ENCODE measurements around the gene PICALM.
"Not testable (repeated sequence)": the region's sequence is repeated elsewhere in the genome, so short reads cannot be mapped to it uniquely, and the experiment has no call there.

Gene PICALM

GRCh38 chr11:85953491-85954143, 115.3 kb downstream of the PICALM start:
- TF ChIP-seq CTCF (conservative IDR thresholded peaks at IDR 0.05) = no peak
- no peak overlapping the region for H3K27ac ChIP-seq

- H3K27ac ChIP-seq = not testable (repeated sequence)
These were observed 116.8 kb downstream of the PICALM start for GRCh38 chr11:85952108-85952485.

- TF ChIP-seq CTCF (conservative IDR thresholded peaks at IDR 0.05) = no peak
- no peak overlapping the region for H3K27ac ChIP-seq
These were observed 117.3 kb downstream of the PICALM start for GRCh38 chr11:85951428-85952107.

- TF ChIP-seq CTCF (conservative IDR thresholded peaks at IDR 0.05) = no peak
These were observed 117.9 kb downstream of the PICALM start for GRCh38 chr11:85951049-85951405.

GRCh38 chr11:85950317-85951048, 118.4 kb downstream of the PICALM start:
- H3K27ac ChIP-seq = no peak overlapping the region

More at GRCh38 chr11:85951049-85951405, 117.9 kb downstream of the PICALM start:
- H3K27ac ChIP-seq = no peak overlapping the region

GRCh38 chr11:85949798-85950197, 119.1 kb downstream of the PICALM start:
- TF ChIP-seq CTCF (conservative IDR thresholded peaks at IDR 0.05) = no peak
- H3K27ac ChIP-seq = no peak overlapping the region

More at GRCh38 chr11:85950317-85951048, 118.4 kb downstream of the PICALM start:
- no peak for TF ChIP-seq CTCF (conservative IDR thresholded peaks at IDR 0.05)

GRCh38 chr11:85948884-85949283, 120.0 kb downstream of the PICALM start:
- TF ChIP-seq CTCF (conservative IDR thresholded peaks at IDR 0.05) = no peak
- no peak overlapping the region for H3K27ac ChIP-seq

Measured in VCaP (cell line).